LNCAP (cell line): ENCODE data around the gene NUCKS1.

Experiments
- CTCF ChIP-seq: fragments of 450-650 bp; IDR thresholded peaks from 2 replicates; pipeline ENCODE4 v1.5.1; 2017; ENCODE audit warnings: mild to moderate bottlenecking

NUCKS1 gene

DNA sequence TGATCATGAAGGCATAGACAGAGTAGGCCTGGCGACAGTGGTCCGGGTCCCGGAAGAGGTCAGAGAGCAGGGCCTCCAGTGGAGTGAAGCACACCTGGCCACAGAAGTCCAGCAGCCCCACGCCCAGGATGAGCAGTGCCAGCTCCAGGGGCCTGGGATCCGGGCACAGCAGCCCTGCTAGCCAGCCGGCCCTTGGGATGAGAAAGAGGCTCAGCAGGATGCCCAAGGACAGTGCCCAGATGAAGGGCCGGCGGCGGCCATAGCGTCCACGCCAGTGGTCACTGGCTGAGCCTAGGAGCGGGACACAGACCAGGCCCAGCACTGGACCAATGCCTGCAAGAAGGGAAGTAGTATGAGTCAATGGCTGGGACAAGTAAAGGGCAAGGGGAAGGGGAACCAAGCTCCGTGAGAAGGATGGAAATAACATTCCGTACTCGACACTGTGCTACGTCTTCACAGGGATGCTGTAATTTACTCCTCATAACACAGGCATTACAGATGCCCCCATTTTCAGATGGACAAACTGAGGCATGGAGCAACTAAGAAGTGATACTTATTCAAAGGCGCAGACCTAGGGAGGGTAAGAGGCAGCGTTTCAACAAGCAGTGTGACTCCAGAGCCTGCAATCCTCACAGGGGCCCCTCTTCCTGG is 86.6 kb downstream of the NUCKS1 start:
- TF ChIP-seq CTCF, result no peak
